ENCODE data around the gene MBD5. TPM values are rescaled to one million over a fixed set of nuclear protein-coding genes. Genes with fewer than 3 reads are reported as not detected.

The MBD5 gene
- total and polyA plus RNA-seq, 2 experiments from 2014 or later = 12.1 to 23.4 TPM

DNA sequence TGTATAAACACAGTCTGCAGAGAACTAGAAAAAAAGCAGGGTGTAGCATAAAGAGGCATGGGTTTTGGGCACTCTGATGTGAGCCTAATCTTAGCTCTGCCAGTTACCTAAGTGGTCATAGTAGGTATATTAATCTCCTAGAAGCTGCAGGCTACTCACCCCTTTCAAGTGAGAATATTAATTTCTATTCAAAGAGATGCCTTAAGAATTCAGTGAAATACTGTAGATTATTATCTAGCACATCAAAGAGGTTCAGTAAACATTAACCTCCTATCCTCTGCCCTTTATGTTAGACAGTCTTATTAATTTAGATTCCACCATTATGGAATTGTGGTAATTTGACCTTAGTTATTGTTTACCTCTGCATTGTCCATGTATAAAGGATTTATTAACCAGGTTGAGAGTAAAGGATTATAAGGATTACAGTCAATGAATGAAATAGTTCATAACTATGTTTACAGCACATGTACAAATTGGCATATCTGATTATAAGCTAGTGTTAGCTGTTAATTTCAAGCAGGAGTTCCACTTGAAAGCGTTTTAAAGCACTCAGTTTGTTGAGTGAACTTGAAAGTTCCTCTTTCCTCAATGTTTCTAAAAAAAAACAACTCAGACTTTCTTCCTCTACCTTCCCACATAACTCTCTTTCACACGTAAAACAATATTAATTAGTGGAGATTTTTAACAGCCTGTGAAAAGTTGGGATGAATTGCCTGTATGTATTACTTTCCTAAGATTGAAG, 473.1 kb downstream of the MBD5 start:
- in situ Hi-C loops (cut with MboI) = no loop called here
- no peaks in the 10 kb centered on the region for H3K9me3 ChIP-seq (ENCODE audit: low read depth)
- no peak overlapping the region for H3K9ac ChIP-seq
- no peaks in the 10 kb centered on the region for H3K79me2 ChIP-seq (ENCODE audit: insufficient read depth)
- no peak overlapping the region for H3K27ac ChIP-seq
- no peaks in the 10 kb centered on the region for H3K36me3 ChIP-seq (ENCODE audit: low read depth)
- H3F3A ChIP-seq (ENCODE audit: insufficient read depth) = no peaks in the 10 kb centered on the region
- no peaks in the 10 kb centered on the region for H3K27me3 ChIP-seq (replicated peaks; ENCODE audit: insufficient read depth)
- DNase-seq = no peak
- H2AFZ ChIP-seq = no peak overlapping the region
- no peak for TF ChIP-seq EZH2 (IDR thresholded peaks at IDR 0.05; ENCODE audit: insufficient read depth, poor library complexity, severe bottlenecking)
- no peak for TF ChIP-seq EZH2phosphoT487 (IDR thresholded peaks at IDR 0.05; ENCODE audit: insufficient read depth, low read depth)
- H3K9me2 ChIP-seq (ENCODE audit: insufficient read depth) = no peaks in the 10 kb centered on the region
- no peaks in the 10 kb centered on the region for H3K4me1 ChIP-seq (ENCODE audit: insufficient read depth)
- H3K4me3 ChIP-seq = no peak overlapping the region
- H3K4me2 ChIP-seq (ENCODE audit: unreplicated experiment) = no peak overlapping the region
- 92 to 95% methylated on average over 2 of the region's 2 CpGs for WGBS, 2 experiments (ENCODE audit: low coverage in 1 of 2, low lambda C conversion rate in 2 of 2, missing lambda C conversion rate in 2 of 2)
- no peaks in the 10 kb centered on the region for H4K20me1 ChIP-seq (ENCODE audit: insufficient read depth)

DNA sequence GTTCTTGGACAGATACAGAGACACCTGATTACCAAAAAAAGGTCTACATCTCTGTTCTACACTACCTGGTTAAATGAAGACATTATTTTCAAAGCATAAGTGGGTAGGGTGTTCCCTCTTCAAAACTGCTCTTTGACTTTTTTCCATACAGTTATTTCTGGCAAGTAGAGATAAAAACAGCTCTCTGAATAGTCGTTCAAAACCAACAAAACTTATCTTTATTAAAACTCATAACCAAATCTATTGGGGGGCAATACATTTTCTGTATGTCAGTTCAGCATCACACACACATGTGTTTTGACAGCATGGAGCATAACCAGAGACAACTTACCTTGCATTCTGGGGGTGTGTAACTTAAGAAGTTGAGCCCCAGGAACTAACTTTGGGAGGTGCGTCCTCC, 474.7 kb downstream of the MBD5 start:
- H3K9me2 ChIP-seq (ENCODE audit: insufficient read depth) = no peaks in the 10 kb centered on the region
- H3K4me2 ChIP-seq (ENCODE audit: unreplicated experiment) = no peak overlapping the region
- no peaks in the 10 kb centered on the region for H4K20me1 ChIP-seq (ENCODE audit: insufficient read depth)
- no peaks in the 10 kb centered on the region for H3K9me3 ChIP-seq (ENCODE audit: low read depth)
- DNase-seq = no peak
- H3K79me2 ChIP-seq (ENCODE audit: insufficient read depth) = no peaks in the 10 kb centered on the region
- H3K4me1 ChIP-seq (ENCODE audit: insufficient read depth) = no peaks in the 10 kb centered on the region
- in situ Hi-C loops (cut with MboI) = no loop called here
- WGBS, 2 experiments (ENCODE audit: low coverage in 1 of 2, low lambda C conversion rate in 2 of 2, missing lambda C conversion rate in 2 of 2) = 71 to 72% methylated on average over 2 of the region's 2 CpGs
- no peak overlapping the region for H3K9ac ChIP-seq
- H3K4me3 ChIP-seq = no peak overlapping the region
- TF ChIP-seq EZH2 (IDR thresholded peaks at IDR 0.05; ENCODE audit: insufficient read depth, poor library complexity, severe bottlenecking) = no peak
- no peak for TF ChIP-seq EZH2phosphoT487 (IDR thresholded peaks at IDR 0.05; ENCODE audit: insufficient read depth, low read depth)
- no peaks in the 10 kb centered on the region for H3K27me3 ChIP-seq (replicated peaks; ENCODE audit: insufficient read depth)
- H2AFZ ChIP-seq = no peak overlapping the region
- no peaks in the 10 kb centered on the region for H3F3A ChIP-seq (ENCODE audit: insufficient read depth)
- no peak overlapping the region for H3K27ac ChIP-seq
- no peaks in the 10 kb centered on the region for H3K36me3 ChIP-seq (ENCODE audit: low read depth)

DNA sequence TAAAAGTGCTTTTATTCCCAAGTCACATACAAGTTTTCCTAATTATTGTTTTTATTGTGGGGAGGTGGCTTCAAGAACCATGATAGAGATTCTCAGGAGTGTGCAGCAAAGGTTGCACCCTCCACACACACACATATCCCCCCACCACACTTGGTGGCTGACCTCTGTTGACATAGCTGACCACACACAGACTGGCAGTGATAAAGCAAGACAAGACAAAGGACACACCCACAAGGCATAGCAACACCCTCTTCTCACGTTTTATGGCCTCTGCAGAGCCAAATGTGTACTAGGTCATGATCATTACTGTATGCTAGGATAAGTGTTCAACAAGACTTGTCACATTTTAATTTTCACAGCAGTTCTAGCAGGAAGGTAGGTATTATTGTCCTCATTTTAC, 480.7 kb downstream of the MBD5 start:
- Histone ChIP-seq H3F3A (ENCODE audit: insufficient read depth) (no peaks in the 10 kb centered on the region), H3K9me3 (ENCODE audit: low read depth) (no peaks in the 10 kb centered on the region), H3K27ac (no peak overlapping the region), H3K9me2 (ENCODE audit: insufficient read depth) (no peaks in the 10 kb centered on the region), H3K79me2 (ENCODE audit: insufficient read depth) (no peaks in the 10 kb centered on the region), H3K36me3 (ENCODE audit: low read depth) (no peaks in the 10 kb centered on the region), H2AFZ (no peak overlapping the region), H3K4me2 (ENCODE audit: unreplicated experiment) (no peak overlapping the region), H3K27me3 (replicated peaks; ENCODE audit: insufficient read depth) (no peaks in the 10 kb centered on the region), H4K20me1 (ENCODE audit: insufficient read depth) (no peaks in the 10 kb centered on the region), H3K9ac (no peak overlapping the region), H3K4me3 (no peak overlapping the region), H3K4me1 (ENCODE audit: insufficient read depth) (no peaks in the 10 kb centered on the region)
- TF ChIP-seq EZH2 (IDR thresholded peaks at IDR 0.05; ENCODE audit: insufficient read depth, poor library complexity, severe bottlenecking) (no peak), EZH2phosphoT487 (IDR thresholded peaks at IDR 0.05; ENCODE audit: insufficient read depth, low read depth) (no peak)
- no peak for DNase-seq
- in situ Hi-C loops (cut with MboI) = no loop called here
- WGBS, 2 experiments (ENCODE audit: low coverage in 1 of 2, low lambda C conversion rate in 2 of 2, missing lambda C conversion rate in 2 of 2) = 10 to 28% methylated on average over 1 of the region's 1 CpG

GRCh38 chr2:148503516-148503915, 482.6 kb downstream of the MBD5 start:
- no peak overlapping the region for H3K4me3 ChIP-seq
- no peak overlapping the region for H3K9ac ChIP-seq
- H3K27ac ChIP-seq = no peak overlapping the region
- WGBS, 2 experiments (ENCODE audit: low coverage in 1 of 2, low lambda C conversion rate in 2 of 2, missing lambda C conversion rate in 2 of 2) = 94% methylated on average over 2 of the region's 2 CpGs
- no peaks in the 10 kb centered on the region for H3K79me2 ChIP-seq (ENCODE audit: insufficient read depth)
- no peaks in the 10 kb centered on the region for H3K9me3 ChIP-seq (ENCODE audit: low read depth)
- no peaks in the 10 kb centered on the region for H3F3A ChIP-seq (ENCODE audit: insufficient read depth)
- H3K4me1 ChIP-seq (ENCODE audit: insufficient read depth) = no peaks in the 10 kb centered on the region
- H2AFZ ChIP-seq = no peak overlapping the region
- DNase-seq = no peak
- TF ChIP-seq EZH2phosphoT487 (IDR thresholded peaks at IDR 0.05; ENCODE audit: insufficient read depth, low read depth) (no peak), EZH2 (IDR thresholded peaks at IDR 0.05; ENCODE audit: insufficient read depth, poor library complexity, severe bottlenecking) (no peak)
- no peaks in the 10 kb centered on the region for H3K27me3 ChIP-seq (replicated peaks; ENCODE audit: insufficient read depth)
- no peaks in the 10 kb centered on the region for H3K9me2 ChIP-seq (ENCODE audit: insufficient read depth)
- in situ Hi-C loops (cut with MboI) = no loop called here
- no peaks in the 10 kb centered on the region for H4K20me1 ChIP-seq (ENCODE audit: insufficient read depth)
- no peaks in the 10 kb centered on the region for H3K36me3 ChIP-seq (ENCODE audit: low read depth)
- H3K4me2 ChIP-seq (ENCODE audit: unreplicated experiment) = no peak overlapping the region
